Daoy (cell line): ENCODE measurements around the gene CYCS. TPM values are rescaled to one million over a fixed set of nuclear protein-coding genes. Genes with fewer than 3 reads are reported as not detected.

Source experiments
- total RNA-seq: library from RNA; depleted of rRNA; stranded (reverse); fragments of >200 nt; shearing (Covaris generic); gene quantifications from 2 replicates; pipeline ENCODE4 v1.2.3, GENCODE V29; 2014; rRNA removed

The CYCS gene
- total RNA-seq, 1 experiment from 2014 or later = 218 TPM

Other genes starting within 250 kb of the CYCS start
- 15.5 and 18.3 TPM in 2 replicates for gene OSBPL3, start 145.1 kb downstream of the CYCS start, total RNA-seq
- not detected in 2 replicates for gene NPVF, start 103.2 kb upstream of the CYCS start, total RNA-seq